ENCODE measurements around the gene MZF1. TPM values are rescaled to one million over a fixed set of nuclear protein-coding genes. Genes with fewer than 3 reads are reported as not detected.

The MZF1 gene
- total and polyA plus RNA-seq, 11 donors, result 6.2 to 12.5 (median 9.1) TPM

- TF ChIP-seq POLR2A (IDR thresholded peaks at IDR 0.05) (no peak), CTCF (IDR thresholded peaks at IDR 0.05) (no peak)
- ATAC-seq (no peak), DNase-seq (no peak)
- Histone ChIP-seq H3K27ac (no peak overlapping the region), H3K27me3 (no peaks in the 10 kb centered on the region), H3K36me3 (peaks cover 0 to 31% (median 22%) of the 10 kb centered on the region in 9 donors), H3K9me3 (no peaks in the 10 kb centered on the region), H3K4me1 (peaks cover 0 to 10% (median 3%) of the 10 kb centered on the region in 12 donors), H3K4me3 (no peak overlapping the region)
- intact Hi-C loops (cut with DNase I), result no loop called here
- 77 to 89% (median 81%) methylated on average over 6 of the region's 6 CpGs for WGBS, 4 donors
Measured at GRCh38 chr19:58585442-58586132, 12.5 kb upstream of the MZF1 start.

- no peak overlapping the region for H3K4me3 ChIP-seq
- 86 to 92% (median 88%) methylated on average over 8 to 9 of the region's 9 CpGs for WGBS, 4 donors
- intact Hi-C loops (cut with DNase I), result no loop called here
- no peaks in the 10 kb centered on the region for H3K9me3 ChIP-seq
- DNase-seq (no peak), ATAC-seq (no peak)
- TF ChIP-seq POLR2A (IDR thresholded peaks at IDR 0.05) (no peak), CTCF (IDR thresholded peaks at IDR 0.05) (no peak)
- H3K36me3 ChIP-seq, result peaks cover 0 to 31% (median 22%) of the 10 kb centered on the region in 9 donors
- H3K4me1 ChIP-seq, result peaks cover 0 to 10% (median 3%) of the 10 kb centered on the region in 12 donors
- no peak overlapping the region for H3K27ac ChIP-seq
- H3K27me3 ChIP-seq, result no peaks in the 10 kb centered on the region
Measured at GRCh38 chr19:58584498-58585441, 11.6 kb upstream of the MZF1 start.

GRCh38 chr19:58582985-58583384 lies 9.8 kb upstream of the MZF1 start:
- no peak overlapping the region for H3K4me3 ChIP-seq
- 92 to 96% (median 94%) methylated on average over 6 of the region's 6 CpGs for WGBS, 4 donors
- no peaks in the 10 kb centered on the region for H3K9me3 ChIP-seq
- peaks cover 0 to 31% (median 22%) of the 10 kb centered on the region in 9 donors for H3K36me3 ChIP-seq
- peaks cover 0 to 10% (median 3%) of the 10 kb centered on the region in 12 donors for H3K4me1 ChIP-seq
- DNase-seq, result peak in 1 of 5 donors; percentile 12
- H3K27me3 ChIP-seq, result no peaks in the 10 kb centered on the region
- no peak for ATAC-seq
- no peak for TF ChIP-seq POLR2A (IDR thresholded peaks at IDR 0.05)
- TF ChIP-seq CTCF (IDR thresholded peaks at IDR 0.05), result no peak
- H3K27ac ChIP-seq, result no peak overlapping the region
- intact Hi-C loops (cut with DNase I), result no loop called here
